ENCODE data around the gene IMMP2L. TPM values are rescaled to one million over a fixed set of nuclear protein-coding genes. Genes with fewer than 3 reads are reported as not detected.

IMMP2L gene
- total RNA-seq, 1 donor from 2014 or later = 21.5 TPM

- Mint-ChIP-seq H3K4me3 (no peak overlapping the region), H3K27me3 (ENCODE audit: insufficient read depth, low read depth) (no peaks in the 10 kb centered on the region), H3K4me1 (peaks cover 12% of the 10 kb centered on the region), H3K27ac (no peak overlapping the region), H3K36me3 (no peaks in the 10 kb centered on the region), H3K9me3 (no peaks in the 10 kb centered on the region)
- no peak overlapping the region for H3K4me2 ChIP-seq
- TF ChIP-seq EZH2phosphoT487 (IDR thresholded peaks at IDR 0.05) = no peak
- TF ChIP-seq EZH2 (IDR thresholded peaks at IDR 0.05) = no peak
- TF ChIP-seq CTCF (IDR thresholded peaks at IDR 0.05) = no peak
- no peaks in the 10 kb centered on the region for H4K20me1 ChIP-seq (ENCODE audit: low read depth)
- H3K4me1 ChIP-seq = no peaks in the 10 kb centered on the region
- H3K36me3 ChIP-seq = no peaks in the 10 kb centered on the region
- no peaks in the 10 kb centered on the region for H3K9me3 ChIP-seq (ENCODE audit: low read depth)
- H3K9ac ChIP-seq = no peak overlapping the region
- H3K79me2 ChIP-seq (ENCODE audit: low read depth) = no peaks in the 10 kb centered on the region
- no peaks in the 10 kb centered on the region for H3K27me3 ChIP-seq
- no peak overlapping the region for H2AFZ ChIP-seq (replicated peaks)
- H3K4me3 ChIP-seq = no peak overlapping the region
- no peaks in the 10 kb centered on the region for H3F3A ChIP-seq (ENCODE audit: low read depth)
- DNase-seq (ENCODE audit: low spot score) = no peak
- no peak overlapping the region for H3K27ac ChIP-seq
These were observed 389.6 kb downstream of the IMMP2L start for GRCh38 chr7:111172564-111173257.

- TF ChIP-seq CTCF (IDR thresholded peaks at IDR 0.05) (no peak), EZH2 (IDR thresholded peaks at IDR 0.05) (no peak), EZH2phosphoT487 (IDR thresholded peaks at IDR 0.05) (no peak)
- no peak overlapping the region for H3K4me3 Mint-ChIP-seq
- no peak overlapping the region for H3K4me3 ChIP-seq
- no peaks in the 10 kb centered on the region for H3K36me3 ChIP-seq
- H3K9me3 Mint-ChIP-seq = no peaks in the 10 kb centered on the region
- H3K27me3 Mint-ChIP-seq (ENCODE audit: insufficient read depth, low read depth) = no peaks in the 10 kb centered on the region
- no peak overlapping the region for H3K27ac Mint-ChIP-seq
- no peak for DNase-seq (ENCODE audit: low spot score)
- H3K9me3 ChIP-seq (ENCODE audit: low read depth) = no peaks in the 10 kb centered on the region
- no peak overlapping the region for H3K27ac ChIP-seq
- H4K20me1 ChIP-seq (ENCODE audit: low read depth) = no peaks in the 10 kb centered on the region
- no peak overlapping the region for H3K9ac ChIP-seq
- no peaks in the 10 kb centered on the region for H3F3A ChIP-seq (ENCODE audit: low read depth)
- no peaks in the 10 kb centered on the region for H3K27me3 ChIP-seq
- H3K4me2 ChIP-seq = no peak overlapping the region
- H3K36me3 Mint-ChIP-seq = no peaks in the 10 kb centered on the region
- H3K4me1 ChIP-seq = no peaks in the 10 kb centered on the region
- H2AFZ ChIP-seq (replicated peaks) = no peak overlapping the region
- peaks cover 15% of the 10 kb centered on the region for H3K4me1 Mint-ChIP-seq
- no peaks in the 10 kb centered on the region for H3K79me2 ChIP-seq (ENCODE audit: low read depth)
These were observed 394.1 kb downstream of the IMMP2L start for GRCh38 chr7:111168182-111168581.

GRCh38 chr7:111164442-111164841, 397.9 kb downstream of the IMMP2L start:
- peaks cover 13% of the 10 kb centered on the region for H3K4me1 Mint-ChIP-seq
- no peaks in the 10 kb centered on the region for H3K9me3 Mint-ChIP-seq
- no peaks in the 10 kb centered on the region for H3K27me3 ChIP-seq
- H3K4me1 ChIP-seq = no peaks in the 10 kb centered on the region
- no peak overlapping the region for H2AFZ ChIP-seq (replicated peaks)
- no peaks in the 10 kb centered on the region for H3K36me3 ChIP-seq
- no peaks in the 10 kb centered on the region for H3F3A ChIP-seq (ENCODE audit: low read depth)
- H3K4me3 ChIP-seq = no peak overlapping the region
- no peaks in the 10 kb centered on the region for H3K36me3 Mint-ChIP-seq
- H3K9ac ChIP-seq = no peak overlapping the region
- no peaks in the 10 kb centered on the region for H3K9me3 ChIP-seq (ENCODE audit: low read depth)
- TF ChIP-seq EZH2phosphoT487 (IDR thresholded peaks at IDR 0.05) = no peak
- TF ChIP-seq CTCF (IDR thresholded peaks at IDR 0.05) = no peak
- TF ChIP-seq EZH2 (IDR thresholded peaks at IDR 0.05) = no peak
- H3K79me2 ChIP-seq (ENCODE audit: low read depth) = no peaks in the 10 kb centered on the region
- H4K20me1 ChIP-seq (ENCODE audit: low read depth) = no peaks in the 10 kb centered on the region
- H3K27me3 Mint-ChIP-seq (ENCODE audit: insufficient read depth, low read depth) = no peaks in the 10 kb centered on the region
- no peak overlapping the region for H3K27ac ChIP-seq
- H3K4me3 Mint-ChIP-seq = no peak overlapping the region
- no peak overlapping the region for H3K4me2 ChIP-seq
- DNase-seq (ENCODE audit: low spot score) = no peak
- no peak overlapping the region for H3K27ac Mint-ChIP-seq
